GM23338 (cell line): ENCODE results near the gene TRPM3. TPM values are rescaled to one million over a fixed set of nuclear protein-coding genes. Genes with fewer than 3 reads are reported as not detected.

ENCODE experiments used
- ATAC-seq: fragments of 200-7000 bp; cut with Tn5 transposase; 3 replicates; pipeline ENCODE4 v1.9.1; 2020
- DNase-seq: peaks from one replicate; pipeline ENCODE4 v3.0.0-alpha.2; 2015; ENCODE audit warnings: low spot score
- H2AFZ ChIP-seq: fragments of 200-600 bp; sonication (generic); 2 replicates; pipeline ENCODE4 v1.8.0; 2016; ENCODE audit warnings: antibody characterized with exemption, mild to moderate bottlenecking, moderate library complexity
- H3F3A ChIP-seq: fragments of 200-600 bp; sonication (generic); replicated peaks from 2 replicates; pipeline ENCODE4 v1.8.0; 2017; ENCODE audit warnings: antibody characterized with exemption, mixed run types, low read depth
- H3K27ac ChIP-seq: fragments of 200-600 bp; sonication (generic); 2 replicates; pipeline ENCODE4 v1.6.1; 2016; ENCODE audit warnings: low read depth
- H3K27me3 ChIP-seq: fragments of 200-600 bp; sonication (generic); 2 replicates; pipeline ENCODE4 v1.8.0; 2016; ENCODE audit warnings: mild to moderate bottlenecking, mixed run types, moderate library complexity; ENCODE audit not compliant: insufficient read depth
- H3K36me3 ChIP-seq: fragments of 200-600 bp; sonication (generic); 2 replicates; pipeline ENCODE4 v1.8.0; 2016; ENCODE audit warnings: mild to moderate bottlenecking; ENCODE audit not compliant: insufficient read depth
- H3K4me1 ChIP-seq: fragments of 200-600 bp; sonication (generic); 2 replicates; pipeline ENCODE4 v1.8.0; 2016; ENCODE audit warnings: mild to moderate bottlenecking, moderate library complexity; ENCODE audit not compliant: insufficient read depth
- H3K4me2 ChIP-seq: fragments of 200-600 bp; sonication (generic); 2 replicates; pipeline ENCODE4 v1.7.1; 2017; ENCODE audit warnings: mixed run types
- H3K4me3 ChIP-seq: fragments of 200-600 bp; sonication (generic); 2 replicates; pipeline ENCODE4 v1.6.1; 2016; ENCODE audit warnings: mixed run types
- H3K79me2 ChIP-seq: fragments of 200-600 bp; sonication (generic); replicated peaks from 2 replicates; pipeline ENCODE4 v1.8.0; 2017; ENCODE audit warnings: mild to moderate bottlenecking; ENCODE audit not compliant: insufficient read depth
- H3K9me2 ChIP-seq: fragments of 200-600 bp; sonication (generic); 2 replicates; pipeline ENCODE4 v1.8.0; 2017; ENCODE audit not compliant: insufficient read depth
- H4K20me1 ChIP-seq: fragments of 200-600 bp; sonication (generic); replicated peaks from 2 replicates; pipeline ENCODE4 v1.8.0; 2017; ENCODE audit warnings: mild to moderate bottlenecking; ENCODE audit not compliant: insufficient read depth
- H3K27ac Mint-ChIP-seq: 2 replicates; pipeline ENCODE4 v1.8.0; 2020; ENCODE audit warnings: inconsistent platforms, mild to moderate bottlenecking, moderate library complexity, mixed read lengths
- H3K27me3 Mint-ChIP-seq: 3 replicates; pipeline ENCODE4 v1.8.0; 2022; ENCODE audit warnings: low read depth, mild to moderate bottlenecking, moderate library complexity, mixed read lengths, inconsistent platforms; ENCODE audit not compliant: insufficient read depth, poor library complexity
- H3K36me3 Mint-ChIP-seq: 3 replicates; pipeline ENCODE4 v1.8.0; 2021; ENCODE audit warnings: low read depth, mild to moderate bottlenecking, inconsistent platforms, moderate library complexity, mixed read lengths
- H3K4me1 Mint-ChIP-seq: 3 replicates; pipeline ENCODE4 v1.8.0; 2020; ENCODE audit warnings: mild to moderate bottlenecking, inconsistent platforms, mixed read lengths
- H3K4me3 Mint-ChIP-seq: 3 replicates; pipeline ENCODE4 v1.8.0; 2021; ENCODE audit warnings: moderate library complexity, mild to moderate bottlenecking, inconsistent platforms, mixed read lengths
- H3K9me3 Mint-ChIP-seq: 3 replicates; pipeline ENCODE4 v1.8.0; 2020; ENCODE audit warnings: moderate library complexity, mild to moderate bottlenecking, inconsistent platforms, mixed read lengths
- EZH2 ChIP-seq: fragments of 200-600 bp; sonication (generic); IDR thresholded peaks from one replicate; pipeline ENCODE4 v1.8.0; 2017; ENCODE audit warnings: antibody characterized with exemption, mild to moderate bottlenecking, low read depth; ENCODE audit not compliant: unreplicated experiment
- EZH2phosphoT487 ChIP-seq: fragments of 200-600 bp; sonication (generic); IDR thresholded peaks from one replicate; pipeline ENCODE4 v1.8.1; 2018; ENCODE audit warnings: antibody characterized with exemption; ENCODE audit not compliant: unreplicated experiment
- JUNB ChIP-seq: IDR thresholded peaks from one replicate; pipeline ENCODE4 v1.6.1; 2016; ENCODE audit warnings: antibody characterized with exemption; ENCODE audit not compliant: unreplicated experiment
- STAT1 ChIP-seq: IDR thresholded peaks from one replicate; pipeline ENCODE4 v1.6.1; 2016; ENCODE audit warnings: antibody characterized with exemption; ENCODE audit not compliant: unreplicated experiment
- ZNF114 ChIP-seq: fragments of 250-450 bp; sonication (Bioruptor Pico); IDR thresholded peaks from 2 replicates; pipeline ENCODE4 v1.5.0; 2020; ENCODE audit warnings: mild to moderate bottlenecking, moderate library complexity
- ZNF331 ChIP-seq: fragments of 250-450 bp; sonication (Bioruptor Pico); IDR thresholded peaks from 2 replicates; pipeline ENCODE4 v1.5.0; 2020; ENCODE audit warnings: low read depth, mild to moderate bottlenecking, moderate library complexity
- polyA plus RNA-seq: library from polyadenylated mRNA; unstranded; fragments of >200 nt; fragmentation: Nextera tagmentation; extraction: Ambion mirVana; gene quantifications from 2 replicates; pipeline ENCODE4 v1.2.1, GENCODE V29; 2016
- total RNA-seq: library from RNA; depleted of rRNA; stranded (reverse); fragments of >200 nt; shearing (Covaris generic); gene quantifications from 2 replicates; pipeline ENCODE4 v1.2.3, GENCODE V29; 2014
- TF ChIP-seq, protein P1 (sequence below): fragments of 250-450 bp; sonication (Bioruptor Pico); IDR thresholded peaks from 2 replicates; pipeline ENCODE4 v1.5.0; 2020; ENCODE audit warnings: mild to moderate bottlenecking, moderate library complexity
- TF ChIP-seq, protein P2 (sequence below), 2 experiments: fragments of 200-600 bp in 1 of 2; sonication (generic) in 1 of 2; conservative IDR thresholded peaks; 2 replicates each; pipeline versions ENCODE4 v1.5.1 to v1.6.1; 2016 to 2017; ENCODE audit warnings: antibody characterized with exemption in 2 of 2, low read depth in 2 of 2, mild to moderate bottlenecking in 2 of 2, moderate library complexity in 1 of 2
- TF ChIP-seq, protein P3 (sequence below): IDR thresholded peaks from one replicate; pipeline ENCODE4 v1.6.1; 2018; ENCODE audit warnings: antibody characterized with exemption; ENCODE audit not compliant: unreplicated experiment

The TRPM3 gene
- total and polyA plus RNA-seq, 2 experiments from 2014 or later = 2.8 to 8.2 TPM

DNA sequence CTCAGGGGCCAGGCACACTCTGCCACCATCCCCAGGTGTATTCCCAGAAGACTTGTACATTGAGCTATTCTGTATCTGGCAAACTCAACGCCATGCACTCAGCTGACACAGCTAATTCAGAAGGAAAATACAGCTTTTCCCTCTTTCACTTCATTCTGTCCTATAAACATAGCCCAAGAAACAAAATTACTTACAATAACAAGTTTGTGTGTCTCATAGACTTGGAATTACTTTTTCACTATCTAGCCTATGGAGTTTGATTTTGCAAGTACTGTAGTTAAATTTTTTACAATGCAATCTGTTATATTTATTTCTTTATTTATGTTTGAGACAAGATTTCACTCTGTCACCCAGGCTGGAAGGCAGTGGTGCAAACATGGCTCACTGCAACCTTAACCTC, 581.9 kb downstream of the TRPM3 start:
- Histone ChIP-seq H3F3A (no peaks in the 10 kb centered on the region), H3K27ac (no peak overlapping the region), H3K79me2 (no peaks in the 10 kb centered on the region), H3K9me2 (peaks cover 9% of the 10 kb centered on the region; the same call in 1 of the 2 replicates), H3K27me3 (no peaks in the 10 kb centered on the region), H3K36me3 (no peaks in the 10 kb centered on the region), H4K20me1 (no peaks in the 10 kb centered on the region), H3K4me3 (no peak overlapping the region), H3K4me2 (no peak overlapping the region), H3K4me1 (no peaks in the 10 kb centered on the region), H2AFZ (no peak overlapping the region)
- Mint-ChIP-seq H3K9me3 (no peaks in the 10 kb centered on the region), H3K27me3 (peaks cover 1% of the 10 kb centered on the region), H3K27ac (peak overlapping the region; percentile 30; the same call in 1 of the 2 replicates), H3K4me3 (no peak overlapping the region), H3K4me1 (peaks cover 6% of the 10 kb centered on the region; the same call in 2 of the 3 replicates), H3K36me3 (no peaks in the 10 kb centered on the region)
- TF ChIP-seq, protein P1, sequence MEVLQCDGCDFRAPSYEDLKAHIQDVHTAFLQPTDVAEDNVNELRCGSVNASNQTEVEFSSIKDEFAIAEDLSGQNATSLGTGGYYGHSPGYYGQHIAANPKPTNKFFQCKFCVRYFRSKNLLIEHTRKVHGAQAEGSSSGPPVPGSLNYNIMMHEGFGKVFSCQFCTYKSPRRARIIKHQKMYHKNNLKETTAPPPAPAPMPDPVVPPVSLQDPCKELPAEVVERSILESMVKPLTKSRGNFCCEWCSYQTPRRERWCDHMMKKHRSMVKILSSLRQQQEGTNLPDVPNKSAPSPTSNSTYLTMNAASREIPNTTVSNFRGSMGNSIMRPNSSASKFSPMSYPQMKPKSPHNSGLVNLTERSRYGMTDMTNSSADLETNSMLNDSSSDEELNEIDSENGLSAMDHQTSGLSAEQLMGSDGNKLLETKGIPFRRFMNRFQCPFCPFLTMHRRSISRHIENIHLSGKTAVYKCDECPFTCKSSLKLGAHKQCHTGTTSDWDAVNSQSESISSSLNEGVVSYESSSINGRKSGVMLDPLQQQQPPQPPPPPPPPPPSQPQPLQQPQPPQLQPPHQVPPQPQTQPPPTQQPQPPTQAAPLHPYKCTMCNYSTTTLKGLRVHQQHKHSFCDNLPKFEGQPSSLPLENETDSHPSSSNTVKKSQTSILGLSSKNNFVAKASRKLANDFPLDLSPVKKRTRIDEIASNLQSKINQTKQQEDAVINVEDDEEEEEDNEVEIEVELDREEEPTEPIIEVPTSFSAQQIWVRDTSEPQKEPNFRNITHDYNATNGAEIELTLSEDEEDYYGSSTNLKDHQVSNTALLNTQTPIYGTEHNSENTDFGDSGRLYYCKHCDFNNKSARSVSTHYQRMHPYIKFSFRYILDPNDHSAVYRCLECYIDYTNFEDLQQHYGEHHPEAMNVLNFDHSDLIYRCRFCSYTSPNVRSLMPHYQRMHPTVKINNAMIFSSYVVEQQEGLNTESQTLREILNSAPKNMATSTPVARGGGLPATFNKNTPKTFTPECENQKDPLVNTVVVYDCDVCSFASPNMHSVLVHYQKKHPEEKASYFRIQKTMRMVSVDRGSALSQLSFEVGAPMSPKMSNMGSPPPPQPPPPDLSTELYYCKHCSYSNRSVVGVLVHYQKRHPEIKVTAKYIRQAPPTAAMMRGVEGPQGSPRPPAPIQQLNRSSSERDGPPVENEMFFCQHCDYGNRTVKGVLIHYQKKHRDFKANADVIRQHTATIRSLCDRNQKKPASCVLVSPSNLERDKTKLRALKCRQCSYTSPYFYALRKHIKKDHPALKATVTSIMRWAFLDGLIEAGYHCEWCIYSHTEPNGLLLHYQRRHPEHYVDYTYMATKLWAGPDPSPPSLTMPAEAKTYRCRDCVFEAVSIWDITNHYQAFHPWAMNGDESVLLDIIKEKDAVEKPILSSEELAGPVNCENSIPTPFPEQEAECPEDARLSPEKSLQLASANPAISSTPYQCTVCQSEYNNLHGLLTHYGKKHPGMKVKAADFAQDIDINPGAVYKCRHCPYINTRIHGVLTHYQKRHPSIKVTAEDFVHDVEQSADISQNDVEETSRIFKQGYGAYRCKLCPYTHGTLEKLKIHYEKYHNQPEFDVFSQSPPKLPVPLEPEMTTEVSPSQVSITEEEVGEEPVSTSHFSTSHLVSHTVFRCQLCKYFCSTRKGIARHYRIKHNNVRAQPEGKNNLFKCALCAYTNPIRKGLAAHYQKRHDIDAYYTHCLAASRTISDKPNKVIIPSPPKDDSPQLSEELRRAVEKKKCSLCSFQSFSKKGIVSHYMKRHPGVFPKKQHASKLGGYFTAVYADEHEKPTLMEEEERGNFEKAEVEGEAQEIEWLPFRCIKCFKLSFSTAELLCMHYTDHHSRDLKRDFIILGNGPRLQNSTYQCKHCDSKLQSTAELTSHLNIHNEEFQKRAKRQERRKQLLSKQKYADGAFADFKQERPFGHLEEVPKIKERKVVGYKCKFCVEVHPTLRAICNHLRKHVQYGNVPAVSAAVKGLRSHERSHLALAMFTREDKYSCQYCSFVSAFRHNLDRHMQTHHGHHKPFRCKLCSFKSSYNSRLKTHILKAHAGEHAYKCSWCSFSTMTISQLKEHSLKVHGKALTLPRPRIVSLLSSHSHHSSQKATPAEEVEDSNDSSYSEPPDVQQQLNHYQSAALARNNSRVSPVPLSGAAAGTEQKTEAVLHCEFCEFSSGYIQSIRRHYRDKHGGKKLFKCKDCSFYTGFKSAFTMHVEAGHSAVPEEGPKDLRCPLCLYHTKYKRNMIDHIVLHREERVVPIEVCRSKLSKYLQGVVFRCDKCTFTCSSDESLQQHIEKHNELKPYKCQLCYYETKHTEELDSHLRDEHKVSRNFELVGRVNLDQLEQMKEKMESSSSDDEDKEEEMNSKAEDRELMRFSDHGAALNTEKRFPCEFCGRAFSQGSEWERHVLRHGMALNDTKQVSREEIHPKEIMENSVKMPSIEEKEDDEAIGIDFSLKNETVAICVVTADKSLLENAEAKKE (CRISPR knock-in tag) = no peak
- TF ChIP-seq EZH2 (no peak), STAT1 (no peak), ZNF331 (no peak), JUNB (no peak), EZH2phosphoT487 (no peak), ZNF114 (CRISPR knock-in tag) (no peak)
- TF ChIP-seq, protein P2, sequence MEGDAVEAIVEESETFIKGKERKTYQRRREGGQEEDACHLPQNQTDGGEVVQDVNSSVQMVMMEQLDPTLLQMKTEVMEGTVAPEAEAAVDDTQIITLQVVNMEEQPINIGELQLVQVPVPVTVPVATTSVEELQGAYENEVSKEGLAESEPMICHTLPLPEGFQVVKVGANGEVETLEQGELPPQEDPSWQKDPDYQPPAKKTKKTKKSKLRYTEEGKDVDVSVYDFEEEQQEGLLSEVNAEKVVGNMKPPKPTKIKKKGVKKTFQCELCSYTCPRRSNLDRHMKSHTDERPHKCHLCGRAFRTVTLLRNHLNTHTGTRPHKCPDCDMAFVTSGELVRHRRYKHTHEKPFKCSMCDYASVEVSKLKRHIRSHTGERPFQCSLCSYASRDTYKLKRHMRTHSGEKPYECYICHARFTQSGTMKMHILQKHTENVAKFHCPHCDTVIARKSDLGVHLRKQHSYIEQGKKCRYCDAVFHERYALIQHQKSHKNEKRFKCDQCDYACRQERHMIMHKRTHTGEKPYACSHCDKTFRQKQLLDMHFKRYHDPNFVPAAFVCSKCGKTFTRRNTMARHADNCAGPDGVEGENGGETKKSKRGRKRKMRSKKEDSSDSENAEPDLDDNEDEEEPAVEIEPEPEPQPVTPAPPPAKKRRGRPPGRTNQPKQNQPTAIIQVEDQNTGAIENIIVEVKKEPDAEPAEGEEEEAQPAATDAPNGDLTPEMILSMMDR (conservative IDR thresholded peaks at IDR 0.05; ENCODE audit: low read depth in 2 of 2) = no peak
- TF ChIP-seq, protein P3, sequence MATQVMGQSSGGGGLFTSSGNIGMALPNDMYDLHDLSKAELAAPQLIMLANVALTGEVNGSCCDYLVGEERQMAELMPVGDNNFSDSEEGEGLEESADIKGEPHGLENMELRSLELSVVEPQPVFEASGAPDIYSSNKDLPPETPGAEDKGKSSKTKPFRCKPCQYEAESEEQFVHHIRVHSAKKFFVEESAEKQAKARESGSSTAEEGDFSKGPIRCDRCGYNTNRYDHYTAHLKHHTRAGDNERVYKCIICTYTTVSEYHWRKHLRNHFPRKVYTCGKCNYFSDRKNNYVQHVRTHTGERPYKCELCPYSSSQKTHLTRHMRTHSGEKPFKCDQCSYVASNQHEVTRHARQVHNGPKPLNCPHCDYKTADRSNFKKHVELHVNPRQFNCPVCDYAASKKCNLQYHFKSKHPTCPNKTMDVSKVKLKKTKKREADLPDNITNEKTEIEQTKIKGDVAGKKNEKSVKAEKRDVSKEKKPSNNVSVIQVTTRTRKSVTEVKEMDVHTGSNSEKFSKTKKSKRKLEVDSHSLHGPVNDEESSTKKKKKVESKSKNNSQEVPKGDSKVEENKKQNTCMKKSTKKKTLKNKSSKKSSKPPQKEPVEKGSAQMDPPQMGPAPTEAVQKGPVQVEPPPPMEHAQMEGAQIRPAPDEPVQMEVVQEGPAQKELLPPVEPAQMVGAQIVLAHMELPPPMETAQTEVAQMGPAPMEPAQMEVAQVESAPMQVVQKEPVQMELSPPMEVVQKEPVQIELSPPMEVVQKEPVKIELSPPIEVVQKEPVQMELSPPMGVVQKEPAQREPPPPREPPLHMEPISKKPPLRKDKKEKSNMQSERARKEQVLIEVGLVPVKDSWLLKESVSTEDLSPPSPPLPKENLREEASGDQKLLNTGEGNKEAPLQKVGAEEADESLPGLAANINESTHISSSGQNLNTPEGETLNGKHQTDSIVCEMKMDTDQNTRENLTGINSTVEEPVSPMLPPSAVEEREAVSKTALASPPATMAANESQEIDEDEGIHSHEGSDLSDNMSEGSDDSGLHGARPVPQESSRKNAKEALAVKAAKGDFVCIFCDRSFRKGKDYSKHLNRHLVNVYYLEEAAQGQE = no peak
- DNase-seq (no peak), ATAC-seq (no peak)
